GM19099 (cell line): Measurements from ENCODE around the gene BTBD2.

Source experiments
- POLR2A ChIP-seq: IDR thresholded peaks from 3 replicates; pipeline ENCODE4 v1.6.1; 2011; ENCODE audit warnings: low read depth; ENCODE audit not compliant: insufficient read length; ENCODE audit errors: extremely low read depth

Gene BTBD2

DNA sequence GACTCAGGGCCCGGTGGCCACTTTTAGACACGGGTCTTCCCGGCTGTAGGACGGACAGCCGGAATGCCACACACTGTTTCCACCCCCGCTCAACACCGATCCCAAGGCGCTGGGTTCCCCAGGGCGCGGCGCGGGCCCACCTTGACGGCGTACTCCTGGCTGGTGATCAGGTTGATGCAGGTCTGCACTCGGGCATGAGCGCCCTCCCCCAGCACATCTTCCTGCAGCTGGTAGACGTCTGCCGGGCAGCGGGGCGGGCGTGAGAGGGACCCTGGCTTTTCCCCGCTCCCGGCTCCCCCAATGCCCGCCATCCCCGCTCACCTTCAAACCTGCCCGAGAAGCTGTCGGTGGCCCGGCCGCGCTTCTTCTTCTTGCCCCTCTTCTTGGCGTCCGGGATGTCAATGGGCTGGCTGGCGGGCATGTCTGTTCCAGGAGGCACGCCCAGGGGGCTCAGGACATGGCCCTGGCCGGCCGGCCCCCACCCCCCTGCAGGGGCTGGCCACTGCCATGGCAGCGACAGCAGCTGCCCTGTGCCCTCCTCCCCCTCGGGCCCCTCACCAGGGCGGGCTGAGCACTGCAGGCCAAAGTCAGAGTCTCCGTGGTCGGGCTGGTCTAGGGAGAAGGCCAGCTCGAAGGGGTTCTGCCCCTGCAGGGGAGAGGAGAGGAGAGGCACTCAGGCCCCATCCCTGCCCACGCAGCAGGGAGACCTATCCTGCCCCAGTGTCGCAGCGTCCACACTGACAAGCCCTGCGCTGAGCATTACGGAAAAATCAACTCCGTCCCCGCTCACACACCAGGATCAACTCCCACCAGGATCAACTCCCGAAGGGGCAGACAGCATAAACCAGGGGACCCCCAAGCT is 30.8 kb upstream of the BTBD2 start:
- TF ChIP-seq POLR2A: peak; percentile 16

DNA sequence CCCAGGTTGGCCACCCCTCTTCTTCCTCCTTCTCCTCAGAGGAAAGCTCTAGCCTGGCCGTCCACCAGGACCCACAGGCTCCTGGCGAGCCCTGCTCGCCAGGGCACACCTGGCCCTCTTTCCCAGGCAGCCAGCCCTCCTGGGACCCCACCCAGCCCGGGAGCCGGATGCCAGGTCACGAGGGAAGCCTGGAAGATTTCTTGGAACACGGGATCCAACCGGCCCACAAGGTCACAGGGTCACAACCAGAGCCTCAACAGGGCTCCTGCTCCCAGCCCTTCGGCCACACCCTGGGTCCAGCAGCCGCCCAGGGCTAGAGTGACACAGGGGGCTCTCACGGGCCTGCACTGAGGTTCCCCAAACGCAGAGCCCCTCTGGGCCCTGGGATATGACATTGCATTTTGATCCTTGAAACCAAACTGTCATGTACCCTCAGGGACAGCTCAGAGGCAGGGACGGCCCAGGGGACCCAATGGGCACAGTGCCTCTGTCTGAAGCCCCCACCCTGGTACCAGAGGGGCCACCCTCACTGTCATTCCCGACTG is 30.1 kb upstream of the BTBD2 start:
- peak; percentile 48 for TF ChIP-seq POLR2A

DNA sequence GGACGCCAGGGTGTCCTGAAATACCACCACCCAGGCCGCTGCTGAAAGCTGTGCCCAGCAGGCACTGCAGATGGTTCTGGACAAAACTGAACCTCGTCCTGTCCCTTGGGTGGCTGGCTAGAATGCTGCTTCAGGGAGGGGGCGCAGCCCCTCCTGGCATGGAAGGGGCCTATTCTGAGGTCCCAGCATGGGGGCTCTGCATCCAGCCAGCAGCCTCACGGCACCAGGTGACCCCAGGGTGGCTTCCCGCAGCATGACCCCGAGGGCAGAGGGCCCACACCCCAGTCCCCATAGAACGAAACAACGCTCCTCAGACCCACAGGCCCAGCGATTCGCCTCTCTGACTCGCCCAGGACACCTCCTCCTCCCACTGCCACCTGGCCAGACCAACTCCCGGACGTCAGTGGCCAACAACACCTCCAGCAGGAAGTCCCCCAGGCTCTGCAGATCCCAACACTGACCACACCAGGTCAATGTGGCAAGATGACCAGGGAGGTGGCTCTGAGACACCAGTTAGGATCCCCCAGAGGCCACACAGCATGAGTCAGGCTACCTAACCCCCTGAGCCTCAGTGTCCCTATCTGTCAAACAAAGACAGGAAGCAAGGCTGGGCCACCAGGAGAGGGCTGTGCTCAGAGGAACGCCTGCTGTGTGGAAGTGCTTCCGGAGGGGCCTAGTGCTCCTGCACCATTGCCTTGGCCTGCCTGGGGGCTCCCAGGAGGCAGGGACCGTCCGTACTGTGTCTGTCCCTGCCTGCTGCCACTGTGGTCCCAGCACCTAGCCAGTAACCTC is 29.4 kb upstream of the BTBD2 start:
- peak; percentile 58 for TF ChIP-seq POLR2A

DNA sequence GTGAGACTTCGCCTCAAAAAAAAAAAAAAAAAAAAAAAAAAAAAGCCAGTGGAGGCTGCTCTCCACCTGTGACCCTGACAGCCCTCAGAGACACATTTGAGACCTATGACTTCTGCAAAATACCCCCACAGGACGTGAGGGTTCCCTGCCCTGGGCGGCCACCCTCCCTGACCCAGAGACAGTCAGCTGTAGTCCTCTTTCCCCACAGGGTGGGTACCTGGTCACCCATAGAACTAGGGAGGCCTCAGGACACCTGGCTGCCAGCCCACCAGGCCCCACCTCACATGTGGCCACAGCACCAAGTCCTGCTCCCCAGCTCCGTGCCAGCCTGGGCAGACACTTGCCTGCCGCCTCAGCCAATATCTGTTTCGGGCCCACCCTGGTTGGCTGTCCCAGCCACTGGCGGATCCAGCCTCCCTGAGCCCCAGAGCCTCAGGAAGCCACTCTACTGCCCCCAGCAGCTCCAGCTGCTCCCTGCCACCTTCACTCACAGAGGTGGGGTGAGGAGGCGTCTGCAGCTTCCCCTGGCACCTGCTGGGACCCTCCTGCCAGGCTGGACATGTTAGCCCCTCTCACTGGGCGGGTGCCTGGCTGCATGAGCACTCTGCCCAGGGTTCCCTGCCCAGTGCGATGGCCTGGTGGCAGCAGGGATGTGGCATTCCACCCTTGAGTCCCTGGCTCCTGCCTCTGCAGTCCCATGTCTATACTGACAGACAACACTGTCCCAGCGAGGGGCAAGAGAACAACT is 28.6 kb upstream of the BTBD2 start:
- no peak for TF ChIP-seq POLR2A

DNA sequence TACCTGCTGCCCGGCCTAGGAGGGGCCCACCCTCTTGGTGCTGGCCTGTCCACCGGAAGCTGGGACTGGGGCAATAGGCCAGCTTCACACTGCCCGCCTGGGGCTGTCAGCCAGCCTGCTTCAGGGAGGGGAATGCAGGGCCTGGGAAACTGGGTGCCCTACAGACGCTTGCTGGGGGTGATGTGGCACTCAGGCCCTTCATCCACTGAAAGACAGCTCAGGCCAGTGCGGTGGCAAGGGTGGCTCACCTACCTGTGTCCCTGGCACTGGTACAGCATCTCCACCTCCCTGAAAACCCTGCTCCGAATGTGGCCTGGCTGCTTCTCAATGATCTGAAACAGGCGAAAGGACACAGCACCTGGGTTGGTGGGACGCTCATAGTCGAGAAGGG is 27.7 kb upstream of the BTBD2 start:
- TF ChIP-seq POLR2A: no peak

DNA sequence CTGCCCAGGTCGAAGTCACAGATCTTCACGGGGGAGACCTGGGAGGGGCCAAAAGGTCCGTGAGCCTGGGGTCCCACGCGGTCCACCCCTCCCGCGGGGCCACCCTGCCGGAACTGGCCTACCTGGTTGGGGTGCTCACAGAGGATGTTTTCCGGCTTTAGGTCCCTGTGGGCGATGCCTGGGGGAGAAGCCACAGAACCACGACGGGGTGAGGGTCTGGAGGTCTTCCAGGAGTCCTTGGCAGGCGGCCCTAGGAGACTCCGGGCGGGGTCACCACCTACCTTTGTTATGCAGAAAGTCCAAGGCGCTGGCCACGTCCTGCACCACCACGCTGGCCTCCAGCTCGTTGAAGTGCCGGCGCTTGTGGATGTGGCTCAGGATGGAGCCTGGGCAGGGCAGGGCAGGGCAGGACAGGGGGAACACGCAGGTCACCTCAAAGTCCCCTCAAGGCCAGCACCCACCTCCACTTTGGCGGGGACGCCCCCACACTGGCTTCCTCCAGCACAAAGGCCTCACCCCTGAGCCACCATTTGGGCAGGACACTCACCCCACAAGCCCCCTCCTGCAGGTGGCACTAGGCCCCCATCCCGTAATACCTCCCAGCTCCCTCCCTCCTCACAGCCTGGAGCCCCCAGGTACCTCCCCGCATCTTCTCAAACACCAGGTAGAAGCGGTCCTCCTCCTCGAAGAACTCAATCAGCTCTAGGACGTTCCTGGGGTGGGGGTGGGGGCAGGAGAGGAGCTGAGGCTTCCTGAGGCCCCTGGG is 27.2 kb upstream of the BTBD2 start:
- no peak for TF ChIP-seq POLR2A

DNA sequence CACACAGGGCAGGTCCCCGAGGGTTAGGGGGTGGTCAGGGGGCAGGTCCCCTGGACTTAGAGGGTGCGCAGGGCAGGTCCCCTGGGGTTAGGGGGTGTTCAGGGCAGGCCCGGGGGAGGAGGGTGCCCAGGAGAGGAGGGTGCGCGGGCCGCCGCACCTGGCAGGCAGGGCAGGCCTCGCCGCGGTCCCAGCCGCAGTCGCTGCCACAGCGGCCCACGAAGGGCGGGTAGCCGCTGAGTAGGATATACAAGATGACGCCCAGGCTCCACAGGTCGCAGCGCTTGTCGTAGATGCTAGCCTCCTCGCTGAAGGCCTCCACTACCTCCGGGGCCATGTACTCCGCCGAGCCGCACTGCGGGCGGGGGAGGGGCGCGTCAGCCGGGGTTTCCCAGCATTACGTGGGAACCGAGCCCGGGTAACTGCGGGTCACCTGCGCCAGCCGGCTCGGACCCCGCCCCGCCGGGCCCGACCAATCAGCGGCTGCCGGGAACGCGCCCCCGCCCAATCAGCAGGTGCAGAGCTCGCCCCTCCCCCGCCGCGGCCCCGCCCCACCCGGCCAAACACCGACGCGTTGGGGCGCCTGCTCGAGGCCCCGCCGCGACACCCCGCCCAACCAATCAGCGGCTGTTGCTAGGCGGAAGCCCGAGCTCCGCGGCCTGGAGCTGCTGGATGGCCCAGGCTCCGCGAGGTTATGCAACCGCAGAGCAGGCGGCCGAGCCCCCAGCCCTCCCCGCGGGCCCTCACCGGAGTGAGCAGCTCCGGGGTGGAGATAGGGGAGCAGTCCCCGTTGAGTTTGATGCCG is 26.4 kb upstream of the BTBD2 start:
- peak; percentile 71 for TF ChIP-seq POLR2A

DNA sequence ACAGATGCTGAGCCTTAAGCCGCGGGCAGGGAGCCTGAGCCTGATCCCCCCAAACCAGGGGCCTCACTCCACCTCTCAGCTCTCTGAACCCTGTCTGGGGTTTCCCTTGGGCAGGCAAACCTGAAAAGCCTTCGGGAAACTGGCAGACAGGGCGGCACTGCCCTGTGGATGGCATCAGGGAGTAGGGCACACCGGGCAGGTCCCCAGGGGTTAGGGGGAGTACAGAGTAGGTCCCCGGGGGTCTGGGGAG is 25.8 kb upstream of the BTBD2 start:
- no peak for TF ChIP-seq POLR2A

DNA sequence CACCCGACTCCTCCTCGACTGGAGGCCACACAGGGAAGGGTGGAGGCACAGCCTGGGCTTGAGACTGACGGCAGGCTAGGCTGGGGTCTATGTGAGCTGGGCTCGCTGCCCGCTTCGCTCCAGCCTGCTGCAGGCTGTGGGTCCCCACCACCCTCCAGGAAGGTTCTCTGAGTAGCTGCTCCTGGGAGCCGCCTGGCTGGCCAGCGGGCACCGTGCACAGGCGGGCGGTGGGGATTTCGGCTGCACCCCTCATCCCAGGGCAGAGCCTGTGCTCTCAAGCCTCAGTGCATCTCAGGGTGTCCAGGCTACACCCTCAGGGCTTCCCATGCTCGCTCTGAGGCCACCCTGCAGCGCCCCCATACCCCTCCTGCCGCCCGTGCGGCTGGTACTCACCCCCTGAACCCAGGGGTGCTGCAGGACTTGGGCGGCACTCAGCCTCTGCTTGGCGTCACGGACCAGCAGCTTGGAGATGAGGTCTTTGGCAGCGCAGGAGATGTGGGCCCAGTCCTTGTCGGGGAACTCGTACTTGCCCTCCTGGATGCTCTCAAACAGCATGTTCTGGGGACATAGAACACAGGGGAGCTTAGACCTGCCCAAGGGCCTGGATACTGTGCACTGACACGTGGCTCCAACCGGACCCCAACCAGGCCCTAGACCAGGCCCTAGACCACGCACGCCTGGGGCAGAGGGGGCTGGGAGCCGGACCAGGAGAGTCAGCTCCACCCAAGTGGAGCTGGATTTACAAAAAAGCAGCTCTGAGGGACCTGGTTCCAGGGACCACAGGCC is 25.3 kb upstream of the BTBD2 start:
- peak; percentile 12 for TF ChIP-seq POLR2A

DNA sequence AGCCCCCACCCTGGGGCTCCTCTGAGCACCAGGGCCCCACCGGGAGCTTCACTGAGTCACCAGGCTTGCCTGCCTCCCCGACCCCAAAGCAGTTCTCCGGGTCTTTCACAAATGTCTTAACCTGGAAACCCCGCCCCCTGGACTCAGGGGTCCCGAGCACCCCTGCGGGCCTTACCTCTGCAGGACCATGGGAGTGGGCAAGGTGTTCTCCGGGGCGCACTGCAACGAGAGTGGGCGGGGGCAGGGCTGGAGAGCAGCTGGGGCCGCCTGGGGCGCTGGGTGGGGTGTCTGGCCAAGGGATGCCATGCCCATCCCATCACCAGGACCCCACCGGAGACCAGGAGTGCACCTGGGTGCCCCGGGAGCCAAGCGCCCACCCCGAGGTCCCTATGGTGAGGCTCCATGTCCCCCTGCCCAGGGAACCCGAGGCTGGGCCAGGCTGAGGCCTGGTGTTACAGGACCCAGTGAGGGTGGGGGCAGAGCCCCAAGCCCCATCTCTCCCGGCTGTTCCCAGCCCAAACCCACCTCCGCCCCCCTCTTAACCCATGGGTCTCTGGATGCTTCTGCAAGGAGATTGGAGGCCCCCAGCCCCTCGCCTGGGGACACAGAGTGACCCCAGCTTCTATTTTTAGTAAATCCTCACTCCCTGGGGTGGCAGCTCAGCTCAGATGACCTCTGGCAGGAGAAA is 24.6 kb upstream of the BTBD2 start:
- no peak for TF ChIP-seq POLR2A

DNA sequence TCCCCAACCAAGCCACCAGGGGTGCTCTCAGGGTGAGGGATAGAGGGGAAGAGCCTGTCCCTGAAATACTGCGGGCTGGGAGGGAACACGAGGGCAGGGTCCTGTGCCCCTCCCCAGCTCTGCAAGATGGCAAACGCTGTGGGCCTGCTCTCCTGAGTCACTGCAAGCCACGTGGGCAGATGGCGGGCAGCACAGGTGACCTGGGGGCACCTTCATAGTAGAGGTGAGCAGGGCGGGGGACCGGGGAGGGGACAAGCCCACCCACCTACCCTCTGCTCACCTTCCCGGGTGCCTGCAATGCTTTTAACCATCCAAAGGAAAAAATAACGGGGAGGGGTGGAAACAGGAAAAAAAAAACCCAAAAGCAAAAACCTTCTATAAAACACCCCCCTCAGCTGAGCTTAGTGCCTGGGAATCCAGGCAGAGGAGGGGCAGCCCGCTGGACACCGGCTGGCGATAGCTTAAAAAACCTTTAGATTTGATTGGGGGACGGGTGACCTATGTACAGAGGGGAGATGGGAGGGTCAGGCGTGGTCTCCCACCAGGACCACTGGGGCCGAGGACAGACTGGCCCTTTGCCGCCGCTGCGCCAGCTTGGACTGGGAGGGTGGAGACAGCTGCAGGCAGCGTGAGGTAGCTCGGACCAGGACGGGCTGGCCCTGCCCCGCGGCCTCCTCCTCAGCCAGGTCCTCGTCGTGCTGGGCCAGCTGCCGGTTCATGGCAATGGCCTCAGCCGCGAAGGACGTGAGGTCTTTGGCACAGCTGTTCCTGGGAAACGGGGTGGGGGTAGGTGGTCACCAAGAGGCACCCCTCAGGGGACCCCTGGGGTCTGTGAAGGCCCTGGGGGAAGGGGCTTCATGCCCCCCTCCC is 23.8 kb upstream of the BTBD2 start:
- no peak for TF ChIP-seq POLR2A
